Lower lobe of right lung (tissue), 2 donors: ENCODE measurements around the gene PLIN4. TPM values are rescaled to one million over a fixed set of nuclear protein-coding genes. Genes with fewer than 3 reads are reported as not detected.

Experiments
- ATAC-seq, 2 donors: fragments of 200-7000 bp; cut with Tn5 transposase; one replicate each; pipeline ENCODE4 v1.9.1; 2020 to 2022; ENCODE audit warnings: mild to moderate bottlenecking in 2 of 2, moderate library complexity in 2 of 2
- DNase-seq: peaks from one replicate; pipeline ENCODE4 v3.0.0-alpha.2; 2020
- H3K27ac ChIP-seq: fragments of 200-600 bp; one replicate; pipeline ENCODE4 v1.8.0; 2022
- H3K27me3 ChIP-seq: fragments of 200-600 bp; one replicate; pipeline ENCODE4 v1.8.0; 2022; ENCODE audit warnings: low read depth
- H3K36me3 ChIP-seq: fragments of 200-600 bp; one replicate; pipeline ENCODE4 v1.8.0; 2022; ENCODE audit warnings: mild to moderate bottlenecking
- H3K4me1 ChIP-seq: fragments of 200-600 bp; one replicate; pipeline ENCODE4 v1.8.0; 2022
- H3K4me3 ChIP-seq: fragments of 200-600 bp; one replicate; pipeline ENCODE4 v1.8.0; 2022; ENCODE audit warnings: mild to moderate bottlenecking
- H3K9me3 ChIP-seq: fragments of 200-600 bp; one replicate; pipeline ENCODE4 v1.8.0; 2022
- intact Hi-C: fragments of 100-400 bp; cut with DNase I; formaldehyde crosslinking; loops from one replicate; pipeline ENCODE4 v1.11.0; 2022
- total RNA-seq: library from RNA; stranded (reverse); fragmentation: NEBNext Ultra II Directional; extraction: Animal tissue kit (Norgen Biotek cat#: 25700); gene quantifications from one replicate; pipeline ENCODE4 v1.2.1, GENCODE V29; 2021
- TF ChIP-seq, protein P1 (sequence below): fragments of 200-600 bp; IDR thresholded peaks from one replicate; pipeline ENCODE4 v1.8.0; 2022; ENCODE audit warnings: antibody characterized with exemption, mild to moderate bottlenecking
- donor health status: DM: no; HTN: yes; CAD: no; lungs with severe emphysema.

Gene PLIN4
- total RNA-seq, 1 donor from 2014 or later = 4.6 TPM

DNA sequence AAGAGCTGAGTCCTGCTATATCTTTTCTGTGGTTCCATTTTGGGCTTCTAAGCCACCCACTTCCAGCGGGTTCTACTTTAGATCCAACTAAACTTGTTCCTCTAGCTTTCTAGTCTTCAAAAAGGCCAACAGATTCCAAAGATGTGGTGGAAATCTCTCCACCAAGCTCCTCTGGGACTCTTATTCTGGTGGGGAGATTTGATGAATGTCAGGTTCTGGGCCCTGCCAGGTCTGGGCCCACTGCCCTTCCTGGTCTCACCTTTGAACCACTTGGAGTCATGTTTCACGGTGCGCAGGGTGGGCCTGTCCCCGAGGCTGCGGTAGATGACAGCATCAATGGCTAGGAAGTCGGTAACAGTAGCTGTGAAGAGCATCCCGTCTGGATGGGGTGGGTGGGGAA is 36.4 kb upstream of the PLIN4 start:
- Histone ChIP-seq H3K9me3 (no peaks in the 10 kb centered on the region), H3K27me3 (peaks cover 6% of the 10 kb centered on the region), H3K36me3 (peaks cover 37% of the 10 kb centered on the region), H3K27ac (no peak overlapping the region), H3K4me3 (no peak overlapping the region), H3K4me1 (peaks cover 14% of the 10 kb centered on the region)
- TF ChIP-seq, protein P1, sequence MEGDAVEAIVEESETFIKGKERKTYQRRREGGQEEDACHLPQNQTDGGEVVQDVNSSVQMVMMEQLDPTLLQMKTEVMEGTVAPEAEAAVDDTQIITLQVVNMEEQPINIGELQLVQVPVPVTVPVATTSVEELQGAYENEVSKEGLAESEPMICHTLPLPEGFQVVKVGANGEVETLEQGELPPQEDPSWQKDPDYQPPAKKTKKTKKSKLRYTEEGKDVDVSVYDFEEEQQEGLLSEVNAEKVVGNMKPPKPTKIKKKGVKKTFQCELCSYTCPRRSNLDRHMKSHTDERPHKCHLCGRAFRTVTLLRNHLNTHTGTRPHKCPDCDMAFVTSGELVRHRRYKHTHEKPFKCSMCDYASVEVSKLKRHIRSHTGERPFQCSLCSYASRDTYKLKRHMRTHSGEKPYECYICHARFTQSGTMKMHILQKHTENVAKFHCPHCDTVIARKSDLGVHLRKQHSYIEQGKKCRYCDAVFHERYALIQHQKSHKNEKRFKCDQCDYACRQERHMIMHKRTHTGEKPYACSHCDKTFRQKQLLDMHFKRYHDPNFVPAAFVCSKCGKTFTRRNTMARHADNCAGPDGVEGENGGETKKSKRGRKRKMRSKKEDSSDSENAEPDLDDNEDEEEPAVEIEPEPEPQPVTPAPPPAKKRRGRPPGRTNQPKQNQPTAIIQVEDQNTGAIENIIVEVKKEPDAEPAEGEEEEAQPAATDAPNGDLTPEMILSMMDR = no peak
- ATAC-seq (no peak), DNase-seq (no peak)
- intact Hi-C loops = no loop called here

- H3K4me3 ChIP-seq = no peak overlapping the region
- H3K9me3 ChIP-seq = no peaks in the 10 kb centered on the region
- no peak for ATAC-seq
- intact Hi-C loops = no loop called here
- TF ChIP-seq, protein P1 = no peak
- H3K4me1 ChIP-seq = peaks cover 12% of the 10 kb centered on the region
- H3K36me3 ChIP-seq = peaks cover 38% of the 10 kb centered on the region
- H3K27ac ChIP-seq = no peak overlapping the region
- H3K27me3 ChIP-seq = peaks cover 6% of the 10 kb centered on the region
- DNase-seq = no peak
These were observed 35.5 kb upstream of the PLIN4 start for GRCh38 chr19:4553775-4554174.

- Histone ChIP-seq H3K4me3 (no peak overlapping the region), H3K27me3 (peaks cover 6% of the 10 kb centered on the region), H3K36me3 (peaks cover 43% of the 10 kb centered on the region), H3K9me3 (no peaks in the 10 kb centered on the region), H3K4me1 (peaks cover 6% of the 10 kb centered on the region), H3K27ac (no peak overlapping the region)
- intact Hi-C loops = no loop called here
- ATAC-seq (no peak), DNase-seq (no peak)
- TF ChIP-seq, protein P1 = no peak
These were observed 34.9 kb upstream of the PLIN4 start for GRCh38 chr19:4553092-4553695.

DNA sequence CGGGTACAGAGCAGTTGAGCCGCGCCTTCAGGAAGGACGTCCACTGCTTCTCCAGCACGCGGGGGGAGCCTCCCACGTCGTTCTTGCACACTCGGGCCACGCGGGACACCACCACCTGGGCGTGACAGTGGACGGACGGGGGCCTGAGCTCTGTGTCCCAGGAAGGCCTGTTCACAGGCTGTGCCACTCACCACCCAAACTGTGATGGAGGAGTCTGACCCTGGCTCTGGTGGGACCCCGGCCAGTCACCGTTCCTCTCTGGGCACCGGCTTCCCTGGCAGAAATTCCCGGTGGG is 34.2 kb upstream of the PLIN4 start:
- intact Hi-C loops = no loop called here
- DNase-seq (no peak), ATAC-seq (no peak)
- no peaks in the 10 kb centered on the region for H3K4me1 ChIP-seq
- peaks cover 46% of the 10 kb centered on the region for H3K36me3 ChIP-seq
- H3K27ac ChIP-seq = no peak overlapping the region
- H3K9me3 ChIP-seq = no peaks in the 10 kb centered on the region
- no peak overlapping the region for H3K4me3 ChIP-seq
- TF ChIP-seq, protein P1 = no peak
- peaks cover 6% of the 10 kb centered on the region for H3K27me3 ChIP-seq

DNA sequence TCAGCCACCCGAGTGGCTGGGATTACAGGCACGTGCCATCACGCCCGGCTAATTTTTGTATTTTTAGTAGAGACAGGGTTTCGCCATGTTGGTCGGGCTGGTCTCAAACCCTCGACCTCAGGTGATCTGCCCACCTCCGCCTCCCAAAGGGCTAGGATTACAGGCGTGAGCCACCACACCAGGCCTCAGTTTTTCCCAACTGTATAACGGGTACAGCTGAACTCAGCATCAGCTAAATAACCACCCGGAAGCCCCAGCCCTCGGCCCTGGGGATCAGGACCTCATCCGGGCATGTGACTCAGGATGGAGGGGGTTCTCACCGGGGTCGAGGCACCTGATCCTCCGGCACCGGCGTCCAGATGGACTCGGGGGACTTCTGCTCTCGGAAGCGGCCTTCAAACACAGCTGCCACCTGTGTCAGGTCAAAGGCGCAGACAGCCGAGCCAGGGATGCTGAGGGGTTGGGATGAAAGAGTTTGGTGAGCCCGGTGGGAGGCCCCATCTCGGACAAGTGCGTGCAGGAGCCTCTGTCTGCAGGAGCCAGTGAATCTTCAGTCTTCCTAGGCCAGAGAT is 32.3 kb upstream of the PLIN4 start:
- Histone ChIP-seq H3K9me3 (no peaks in the 10 kb centered on the region), H3K4me3 (no peak overlapping the region), H3K27ac (no peak overlapping the region), H3K4me1 (no peaks in the 10 kb centered on the region), H3K36me3 (peaks cover 40% of the 10 kb centered on the region), H3K27me3 (peaks cover 6% of the 10 kb centered on the region)
- intact Hi-C loops = no loop called here
- TF ChIP-seq, protein P1 = no peak
- DNase-seq (no peak), ATAC-seq (no peak)
